Liver (tissue), 9 donors: ENCODE results near the gene CPNE1. TPM values are rescaled to one million over a fixed set of nuclear protein-coding genes. Genes with fewer than 3 reads are reported as not detected.

ENCODE experiments used
- DNase-seq: peaks from one replicate; pipeline ENCODE4 v3.0.0-alpha.2; 2017; ENCODE audit warnings: low spot score
- H3K27ac ChIP-seq, 2 donors: one replicate each; pipeline ENCODE4 v1.7.0; 2013; ENCODE audit warnings: inconsistent platforms in 2 of 2, low read length in 2 of 2, control low read depth in 1 of 2, low read depth in 1 of 2, mild to moderate bottlenecking in 1 of 2
- H3K27me3 ChIP-seq, 4 donors: one replicate each; pipeline versions ENCODE4 v1.6.1 to v1.7.0; 2013; ENCODE audit warnings: low read length in 3 of 4, inconsistent platforms in 1 of 4, mild to moderate bottlenecking in 1 of 4, moderate library complexity in 1 of 4; ENCODE audit not compliant: control insufficient read depth in 4 of 4, insufficient read depth in 4 of 4
- H3K36me3 ChIP-seq, 4 donors: one replicate each; pipeline versions ENCODE4 v1.6.1 to v1.7.0; 2013; ENCODE audit warnings: low read length in 3 of 4, mild to moderate bottlenecking in 3 of 4, low read depth in 1 of 4, moderate library complexity in 1 of 4; ENCODE audit not compliant: control insufficient read depth in 4 of 4, insufficient read depth in 3 of 4
- H3K4me1 ChIP-seq, 4 donors: one replicate each; pipeline versions ENCODE4 v1.6.1 to v1.7.0; 2013; ENCODE audit warnings: low read length in 3 of 4, mild to moderate bottlenecking in 3 of 4, moderate library complexity in 1 of 4; ENCODE audit not compliant: control insufficient read depth in 4 of 4, insufficient read depth in 4 of 4
- H3K4me3 ChIP-seq, 3 donors: one replicate each; pipeline versions ENCODE4 v1.6.1 to v1.7.0; 2013; ENCODE audit warnings: low read length in 3 of 3, control low read depth in 1 of 3, low read depth in 1 of 3, mild to moderate bottlenecking in 1 of 3
- H3K9ac ChIP-seq, 2 donors: one replicate each; pipeline ENCODE4 v1.7.0; 2013; ENCODE audit warnings: low read length in 2 of 2, mild to moderate bottlenecking in 2 of 2, moderate library complexity in 2 of 2, control low read depth in 1 of 2, low read depth in 1 of 2
- H3K9me3 ChIP-seq, 4 donors: one replicate each; pipeline versions ENCODE4 v1.6.1 to v1.7.0; 2013; ENCODE audit warnings: low read length in 3 of 4; ENCODE audit not compliant: control insufficient read depth in 4 of 4
- ATF3 ChIP-seq: IDR thresholded peaks from 2 replicates; pipeline ENCODE4 v1.6.1; 2016; ENCODE audit warnings: antibody characterized with exemption
- CTCF ChIP-seq: fragments of 150-350 bp; IDR thresholded peaks from 2 replicates; pipeline ENCODE4 v1.5.1; 2017; ENCODE audit warnings: improper control_type of control experiment, low read depth, low read length; ENCODE audit not compliant: missing input control
- EGR1 ChIP-seq, 2 donors: IDR thresholded peaks; 2 replicates each; pipeline ENCODE4 v1.6.1; 2016 to 2018; ENCODE audit warnings: antibody characterized with exemption in 2 of 2, low read depth in 2 of 2
- FOXA1 ChIP-seq: IDR thresholded peaks from 2 replicates; pipeline ENCODE4 v1.6.1; 2016; ENCODE audit warnings: antibody characterized with exemption
- FOXA2 ChIP-seq: IDR thresholded peaks from 2 replicates; pipeline ENCODE4 v1.6.1; 2016; ENCODE audit warnings: antibody characterized with exemption
- GABPA ChIP-seq, 2 donors: IDR thresholded peaks in 1 of 2; conservative IDR thresholded peaks in 1 of 2; 2 replicates each; pipeline ENCODE4 v1.6.1; 2016; ENCODE audit warnings: antibody characterized with exemption in 2 of 2, mild to moderate bottlenecking in 1 of 2, moderate library complexity in 1 of 2
- HNF4A ChIP-seq, 2 donors: conservative IDR thresholded peaks; 2 replicates each; pipeline ENCODE4 v1.6.1; 2016; ENCODE audit warnings: antibody characterized with exemption in 2 of 2, mild to moderate bottlenecking in 2 of 2
- JUND ChIP-seq, 2 donors: IDR thresholded peaks; 2 replicates each; pipeline ENCODE4 v1.6.1; 2016; ENCODE audit warnings: antibody characterized with exemption in 2 of 2
- MAX ChIP-seq: IDR thresholded peaks from 2 replicates; pipeline ENCODE4 v1.6.1; 2016; ENCODE audit warnings: antibody characterized with exemption
- NR2F2 ChIP-seq: IDR thresholded peaks from 2 replicates; pipeline ENCODE4 v1.6.1; 2016; ENCODE audit warnings: antibody characterized with exemption
- RAD21 ChIP-seq, 2 donors: IDR thresholded peaks; 2 replicates each; pipeline ENCODE4 v1.6.1; 2016; ENCODE audit warnings: antibody characterized with exemption in 2 of 2, mild to moderate bottlenecking in 2 of 2
- REST ChIP-seq: IDR thresholded peaks from 2 replicates; pipeline ENCODE4 v1.6.1; 2016; ENCODE audit warnings: antibody characterized with exemption, mild to moderate bottlenecking
- RXRA ChIP-seq, 2 donors: IDR thresholded peaks; 2 replicates each; pipeline ENCODE4 v1.6.1; 2017 to 2018; ENCODE audit warnings: antibody characterized with exemption in 2 of 2, mild to moderate bottlenecking in 1 of 2
- SP1 ChIP-seq: IDR thresholded peaks from 2 replicates; pipeline ENCODE4 v1.6.1; 2018; ENCODE audit warnings: antibody characterized with exemption, mild to moderate bottlenecking
- TAF1 ChIP-seq: conservative IDR thresholded peaks from 2 replicates; pipeline ENCODE4 v1.6.1; 2016; ENCODE audit warnings: antibody characterized with exemption, mild to moderate bottlenecking
- YY1 ChIP-seq: IDR thresholded peaks from 2 replicates; pipeline ENCODE4 v1.6.1; 2016; ENCODE audit warnings: antibody characterized with exemption, mild to moderate bottlenecking
- ZBTB33 ChIP-seq: IDR thresholded peaks from 2 replicates; pipeline ENCODE4 v1.6.1; 2016; ENCODE audit warnings: antibody characterized with exemption
- WGBS: extraction: QIAGEN DNeasy Blood & Tissue Kit; methylation state at CpG from one replicate; pipeline ENCODE4 v1.1.7; 2013; 5-methylcytosine and 5-hydroxymethylcytosine counted together
- polyA plus RNA-seq, 2 donors: library from polyadenylated mRNA; stranded (reverse) in 1 of 2; unstranded in 1 of 2; fragments of 200-250 nt in 1 of 2; fragments of >200 nt in 1 of 2; fragmentation: Nextera tagmentation in 1 of 2; extraction: Ambion mirVana in 1 of 2; gene quantifications; one replicate each; pipeline versions ENCODE4 v1.2.1 to v1.2.3, GENCODE V29; 2013 to 2015
- total RNA-seq, 2 donors: library from RNA; depleted of rRNA; stranded (reverse); fragments of >200 nt; gene quantifications; one replicate each; pipeline ENCODE4 v1.2.3, GENCODE V29; 2014
- donor health status: healthy.
- donor health status: healthy.
- donor health status: healthy.
- donor health status: healthy.
- donor health status: healthy.

Gene CPNE1
- total and polyA plus RNA-seq, 4 donors, result 25.5 to 55.4 (median 50.5) TPM

GRCh38 chr20:35698298-35699126, 33.8 kb upstream of the CPNE1 start:
- TF ChIP-seq JUND (IDR thresholded peaks at IDR 0.05) (no peak), YY1 (no peak), ZBTB33 (no peak), NR2F2 (no peak), ATF3 (no peak), CTCF (no peak), FOXA1 (no peak), GABPA (IDR thresholded peaks at IDR 0.05 in 1 of 2, conservative IDR thresholded peaks at IDR 0.05 in 1 of 2) (no peak), EGR1 (IDR thresholded peaks at IDR 0.05; ENCODE audit: low read depth in 2 of 2) (no peak), RAD21 (IDR thresholded peaks at IDR 0.05) (no peak), FOXA2 (no peak), SP1 (no peak), HNF4A (conservative IDR thresholded peaks at IDR 0.05) (no peak), RXRA (IDR thresholded peaks at IDR 0.05) (no peak), TAF1 (no peak), MAX (no peak), REST (no peak)
- no peaks in the 10 kb centered on the region for H3K9me3 ChIP-seq
- 8% methylated on average over 37 of the region's 37 CpGs for WGBS
- peaks cover 0 to 36% (median 28%) of the 10 kb centered on the region in 4 donors for H3K4me1 ChIP-seq
- H3K9ac ChIP-seq, result peak overlapping the region; percentile 49 to 68
- no peaks in the 10 kb centered on the region for H3K27me3 ChIP-seq
- peak; percentile 49 for DNase-seq
- H3K4me3 ChIP-seq, result peak overlapping the region; percentile 69 to 87 (median 82)
- H3K36me3 ChIP-seq, result peaks cover 5 to 16% (median 14%) of the 10 kb centered on the region in 4 donors
- H3K27ac ChIP-seq, result peak overlapping the region; percentile 83 to 86
